Left hindlimb (tissue), 1 donor: ENCODE data around the gene ECHS1.
A peak's percentile ranks its signal among the peaks of the same experiment; 100 is the strongest.
"Not testable (repeated sequence)": the region's sequence is repeated elsewhere in the genome, so short reads cannot be mapped to it uniquely, and the experiment has no call there.

Experiments used
- DNase-seq: peaks from one replicate; pipeline ENCODE4 v3.0.0-alpha.2; 2018

Gene ECHS1

GRCh38 chr10:133399123-133399601, 26.0 kb upstream of the ECHS1 start:
- DNase-seq = no peak

- DNase-seq = no peak
Measured at GRCh38 chr10:133397938-133398337, 24.8 kb upstream of the ECHS1 start.

- no peak for DNase-seq
Measured at GRCh38 chr10:133396035-133396624, 23.0 kb upstream of the ECHS1 start.

- no peak for DNase-seq
Measured at GRCh38 chr10:133394801-133395221, 21.7 kb upstream of the ECHS1 start.

GRCh38 chr10:133394064-133394663, 21.0 kb upstream of the ECHS1 start, which contains the start of gene MTG1:
MTG1 (plus strand) TSS chr10:133394157; CDS start chr10:133394221, 64 bp downstream.
- DNase-seq = peak; percentile 94

GRCh38 chr10:133393401-133394063, 20.4 kb upstream of the ECHS1 start:
- DNase-seq = no peak

- no peak for DNase-seq
Measured at GRCh38 chr10:133391761-133392518, 18.8 kb upstream of the ECHS1 start.

- DNase-seq = no peak
Measured at GRCh38 chr10:133391249-133391635, 18.1 kb upstream of the ECHS1 start.

GRCh38 chr10:133390597-133391248, 17.6 kb upstream of the ECHS1 start:
- DNase-seq = no peak

GRCh38 chr10:133388973-133389818, 16.0 kb upstream of the ECHS1 start:
- DNase-seq = no peak

GRCh38 chr10:133388236-133388972, 15.2 kb upstream of the ECHS1 start:
- no peak for DNase-seq

GRCh38 chr10:133386951-133387350, 13.8 kb upstream of the ECHS1 start:
- DNase-seq = not testable (repeated sequence)

GRCh38 chr10:133385214-133385613, 12.1 kb upstream of the ECHS1 start:
- no peak for DNase-seq

GRCh38 chr10:133384071-133384470, 10.9 kb upstream of the ECHS1 start:
- DNase-seq = no peak

GRCh38 chr10:133383551-133383950, 10.4 kb upstream of the ECHS1 start:
- no peak for DNase-seq

- DNase-seq = no peak
Measured at GRCh38 chr10:133381036-133381435, 7.9 kb upstream of the ECHS1 start.

GRCh38 chr10:133379801-133380666, 6.9 kb upstream of the ECHS1 start:
- no peak for DNase-seq

GRCh38 chr10:133379152-133379800, 6.1 kb upstream of the ECHS1 start, which contains the start of gene PAOX:
PAOX (plus strand) TSS chr10:133379262; CDS start chr10:133379317, 55 bp downstream.
- peak; percentile 70 for DNase-seq
